ENCODE measurements around the gene APC2.

GRCh38 chr19:1522838-1523237 lies 72.9 kb downstream of the APC2 start:
- TF ChIP-seq CTCF (IDR thresholded peaks at IDR 0.05; ENCODE audit: poor library complexity, severe bottlenecking) = no peak
- TF ChIP-seq POLR2AphosphoS5 (IDR thresholded peaks at IDR 0.05) = no peak
- no peak for TF ChIP-seq SMC3 (conservative IDR thresholded peaks at IDR 0.05; ENCODE audit: poor library complexity)
- TF ChIP-seq EZH2 (IDR thresholded peaks at IDR 0.05; ENCODE audit: borderline replicate concordance, insufficient read depth, low read length, poor library complexity, severe bottlenecking) = no peak
- no peak for TF ChIP-seq RAD21 (conservative IDR thresholded peaks at IDR 0.05)

Measured in neural cell (in vitro differentiated cells).